Renal cortical epithelial cell (primary cell): Measurements from ENCODE around the gene RXRA. TPM values are rescaled to one million over a fixed set of nuclear protein-coding genes. Genes with fewer than 3 reads are reported as not detected.
"Not testable (repeated sequence)": the region's sequence is repeated elsewhere in the genome, so short reads cannot be mapped to it uniquely, and the experiment has no call there.

Experiments
- DNase-seq: peaks from one replicate; pipeline ENCODE4 v3.0.0-alpha.2; 2011; ENCODE audit warnings: low read depth
- total RNA-seq: library from RNA; depleted of rRNA; stranded (reverse); fragments of >200 nt; gene quantifications from 2 replicates; pipeline ENCODE4 v1.2.3, GENCODE V29; 2014

RXRA gene
- total RNA-seq, 1 donor from 2014 or later: 26.5 TPM

DNA sequence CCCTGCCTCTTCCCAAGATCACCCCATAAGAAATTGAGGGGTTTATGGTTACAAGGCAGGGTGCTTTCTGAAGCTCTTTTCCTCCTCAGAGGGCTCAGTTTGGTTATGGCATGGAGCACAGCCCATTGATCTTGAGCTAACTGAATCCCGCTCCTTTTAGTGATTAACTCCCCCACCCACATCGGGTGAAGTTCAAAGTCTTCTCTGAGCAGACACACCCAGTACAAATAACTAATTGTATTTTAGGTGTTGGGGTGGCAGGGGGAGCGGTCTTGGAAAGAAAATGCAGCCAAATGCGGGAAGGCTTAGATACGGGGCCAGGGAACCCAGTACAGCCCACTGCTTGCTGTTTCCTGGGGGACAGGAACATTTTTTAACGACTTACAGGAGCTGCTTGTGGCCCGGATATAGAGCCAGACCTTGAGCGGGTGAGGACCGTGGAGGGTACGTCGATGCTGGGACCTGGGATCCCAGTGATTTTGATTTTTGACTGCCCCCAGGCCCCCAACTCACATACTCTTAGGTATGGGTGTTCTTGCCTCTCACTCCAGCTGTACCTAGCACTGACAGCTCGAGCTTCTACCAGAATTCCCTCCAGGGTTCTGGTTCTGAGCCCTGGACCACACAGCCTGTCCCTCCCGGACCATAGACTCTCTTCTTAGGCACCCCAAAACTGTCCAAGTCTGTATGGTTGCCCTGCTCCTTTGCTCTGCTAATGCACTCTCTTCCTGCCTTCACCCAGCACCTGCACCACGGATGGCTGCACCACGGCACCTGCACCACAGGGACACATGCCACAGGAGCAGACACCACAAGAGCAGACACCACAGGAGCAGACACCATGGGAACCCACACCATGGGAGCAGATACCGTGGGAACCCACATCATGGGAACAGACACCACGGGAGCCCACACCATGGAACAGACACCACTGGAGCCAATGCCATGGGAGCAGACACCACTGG, 18.3 kb upstream of the RXRA start:
- DNase-seq: no peak

DNA sequence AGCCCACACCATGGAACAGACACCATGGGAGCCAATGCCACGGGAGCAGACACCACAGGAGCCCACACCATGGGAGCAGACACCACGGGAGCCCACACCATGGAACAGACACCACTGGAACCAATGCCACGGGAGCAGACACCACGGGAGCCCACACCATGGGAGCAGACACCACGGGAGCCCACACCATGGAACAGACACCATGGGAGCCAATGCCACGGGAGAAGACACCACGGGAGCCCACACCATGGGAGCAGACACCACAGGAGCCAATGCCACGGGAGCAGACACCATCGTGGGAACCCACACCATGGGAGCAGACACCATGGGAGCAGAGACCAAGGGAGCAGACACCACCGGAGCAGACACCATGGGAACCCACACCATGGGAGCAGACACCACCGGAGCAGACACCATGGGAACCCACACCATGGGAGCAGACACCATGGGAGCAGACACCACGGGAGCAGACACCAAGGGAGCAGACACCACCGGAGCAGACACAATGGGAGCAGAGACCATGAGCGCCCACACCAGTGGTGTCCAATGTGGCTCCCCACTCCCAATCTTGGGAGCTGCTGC, 17.5 kb upstream of the RXRA start:
- not testable (repeated sequence) for DNase-seq

DNA sequence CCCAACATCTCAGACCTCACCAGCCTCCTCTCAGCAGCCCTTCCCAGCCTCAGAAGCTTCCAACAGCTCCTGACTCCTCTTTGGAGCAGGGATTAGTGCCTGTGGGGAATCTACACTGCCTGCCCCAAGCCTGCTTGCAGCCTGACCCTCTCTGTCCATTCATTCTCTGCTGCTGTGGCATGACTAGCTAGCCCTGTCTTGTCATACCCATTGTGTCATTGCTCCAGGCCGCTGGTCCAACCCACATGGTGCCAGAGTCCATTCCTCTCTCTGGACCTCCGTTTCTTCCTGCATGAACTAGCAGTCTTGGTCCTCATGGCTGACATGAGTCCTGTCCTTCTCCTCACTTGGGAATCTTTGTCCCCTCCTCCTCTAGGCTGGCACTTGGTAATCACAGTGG, 12.8 kb upstream of the RXRA start:
- no peak for DNase-seq

DNA sequence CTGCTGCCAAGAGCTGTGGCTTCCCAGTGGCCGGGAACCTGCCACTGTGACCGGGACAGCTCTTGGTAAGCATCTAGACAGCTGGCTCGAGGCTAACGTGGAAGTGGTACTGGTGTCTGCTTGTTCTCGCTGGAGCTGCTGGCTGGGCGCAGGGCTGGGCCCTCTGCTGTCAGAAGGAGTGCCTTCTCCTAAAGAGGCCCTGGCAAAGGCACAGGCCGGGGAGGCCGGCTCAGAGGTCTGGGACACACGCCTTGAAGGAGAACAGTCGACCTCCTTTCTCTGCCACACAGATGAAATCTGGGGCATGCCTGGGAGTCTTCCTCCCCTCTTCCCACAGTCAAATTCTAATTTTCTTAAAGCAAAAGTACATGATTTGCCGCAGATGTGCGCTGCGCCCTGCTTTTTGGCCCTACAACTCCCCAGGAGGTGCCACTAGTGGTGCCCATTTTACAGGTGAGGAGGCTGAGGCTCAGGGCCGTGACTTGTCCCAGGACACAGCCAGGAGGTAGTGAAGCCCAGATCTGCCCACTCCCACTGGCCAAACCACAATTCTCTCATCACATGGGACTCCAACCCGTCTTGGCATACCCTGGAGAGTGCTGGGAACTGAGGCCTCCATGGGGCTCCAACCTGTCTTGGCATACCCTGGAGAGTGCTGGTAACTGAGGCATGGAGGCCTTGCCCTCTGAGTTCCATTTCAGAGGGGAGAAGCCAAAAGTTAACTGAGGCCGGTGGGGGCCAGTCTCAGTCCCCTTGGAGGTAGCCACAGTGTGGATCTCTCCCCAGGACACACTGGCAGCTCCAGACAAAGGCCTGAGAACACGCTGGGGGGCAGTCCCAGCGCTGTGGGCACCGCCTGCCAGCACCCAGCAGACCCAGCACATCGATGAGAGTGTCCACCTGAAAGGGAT, 12.0 kb upstream of the RXRA start:
- no peak for DNase-seq

DNA sequence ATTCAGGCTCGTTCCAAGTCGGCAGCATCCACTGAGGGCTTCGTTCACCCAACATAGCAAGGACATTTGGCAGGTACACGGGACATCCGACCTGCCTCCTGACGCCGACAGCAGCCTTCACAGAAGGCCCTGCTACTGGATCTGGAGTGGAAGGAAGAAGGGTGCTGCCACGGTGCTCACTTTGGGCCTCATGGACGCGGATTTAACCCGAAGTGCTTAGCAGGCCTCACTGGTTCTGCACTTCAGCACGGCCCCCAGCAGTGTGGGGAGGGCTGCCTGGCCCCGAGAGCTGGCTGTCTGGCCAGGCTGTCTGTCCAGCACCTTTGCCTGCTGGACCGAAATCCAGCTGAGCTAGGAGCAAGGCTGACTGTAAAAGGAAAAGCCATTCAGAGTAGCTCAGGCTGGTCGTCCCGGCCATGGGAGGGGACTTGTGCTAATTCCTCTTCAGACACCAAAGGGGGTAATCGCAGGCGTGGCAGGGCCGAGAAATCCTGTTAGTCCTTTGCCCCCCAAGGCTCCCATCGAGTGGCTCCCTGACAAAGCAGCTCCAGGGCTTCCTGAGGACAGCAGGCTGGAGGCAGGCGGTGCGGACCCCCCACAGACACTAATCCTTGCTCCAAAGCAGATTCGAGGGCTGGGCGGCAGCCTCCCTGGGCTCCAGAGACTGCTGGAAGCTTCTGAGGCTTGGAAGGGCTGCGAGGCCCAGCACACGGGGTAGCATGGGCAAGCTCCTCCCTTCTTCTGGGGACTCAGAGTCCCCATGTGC, 11.1 kb upstream of the RXRA start:
- DNase-seq: no peak

DNA sequence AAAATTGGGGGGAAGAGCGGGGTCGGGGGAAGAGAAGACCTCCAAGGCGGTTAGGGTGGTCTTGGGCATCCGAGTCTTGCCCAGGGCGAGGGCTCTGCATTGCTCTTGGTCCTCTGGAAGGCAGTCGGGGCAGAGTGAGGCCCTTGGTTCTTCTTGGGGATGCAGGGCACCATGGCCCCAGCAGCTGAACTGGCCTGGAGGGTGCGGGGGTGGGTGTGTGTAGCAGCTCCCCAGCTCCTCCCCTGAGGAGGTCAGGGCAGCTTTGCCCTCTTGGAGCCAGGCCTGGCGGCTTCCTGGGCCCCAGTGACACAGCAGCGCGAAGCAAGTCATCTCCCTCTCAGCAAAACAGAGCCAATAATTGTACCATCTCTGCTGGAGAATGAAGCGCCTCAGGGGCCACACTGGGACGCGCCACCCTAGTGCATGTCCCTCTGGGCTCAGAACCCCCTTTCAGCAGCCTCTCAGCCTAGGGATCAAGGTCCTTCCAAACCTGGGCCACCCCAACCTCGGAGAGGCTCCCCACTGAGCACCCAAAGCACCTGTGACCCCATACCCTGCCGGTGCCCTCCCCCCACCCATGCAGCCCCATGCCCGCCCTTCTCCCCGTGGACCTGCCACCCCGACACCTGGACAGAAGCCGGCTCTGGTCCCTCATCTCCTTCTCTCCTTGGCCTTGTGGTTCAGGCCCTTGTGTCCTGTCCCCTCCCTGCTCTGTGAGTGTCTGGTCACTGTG, 10.4 kb upstream of the RXRA start:
- DNase-seq: no peak

DNA sequence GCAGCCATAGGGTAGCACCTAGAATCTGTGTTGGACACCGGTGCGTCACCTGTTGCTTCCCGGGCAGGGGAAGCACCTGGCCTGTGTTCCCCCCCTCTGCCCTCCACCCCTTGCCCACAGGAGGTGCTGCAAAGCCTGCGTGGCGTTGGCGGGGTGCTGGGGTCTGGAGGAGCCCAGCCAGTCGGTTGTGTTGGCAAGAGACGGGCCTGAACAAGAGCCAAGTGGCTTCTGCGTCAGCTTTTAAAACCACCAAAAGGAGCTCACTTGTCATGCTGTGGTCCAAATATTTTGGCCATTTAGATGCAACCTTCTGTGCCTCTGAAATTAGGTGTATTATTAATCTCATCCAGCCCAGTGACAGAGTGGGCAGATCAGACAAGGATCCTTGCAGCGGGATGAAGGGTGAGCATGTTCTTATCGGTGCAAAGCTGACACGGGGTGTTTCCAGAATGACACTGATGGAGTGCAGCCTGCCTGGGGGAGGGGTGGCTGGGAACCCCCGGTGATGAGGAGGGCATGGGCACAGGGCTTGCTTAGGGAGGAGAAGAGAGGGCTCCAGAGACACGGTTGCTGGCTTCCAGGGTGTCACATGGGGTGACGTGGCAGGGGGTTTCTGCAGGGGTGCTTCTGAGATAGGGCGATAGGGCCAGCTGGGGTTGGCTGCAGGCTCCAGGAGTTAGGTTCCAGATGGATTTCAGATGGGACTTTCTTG, 9.7 kb upstream of the RXRA start:
- no peak for DNase-seq

DNA sequence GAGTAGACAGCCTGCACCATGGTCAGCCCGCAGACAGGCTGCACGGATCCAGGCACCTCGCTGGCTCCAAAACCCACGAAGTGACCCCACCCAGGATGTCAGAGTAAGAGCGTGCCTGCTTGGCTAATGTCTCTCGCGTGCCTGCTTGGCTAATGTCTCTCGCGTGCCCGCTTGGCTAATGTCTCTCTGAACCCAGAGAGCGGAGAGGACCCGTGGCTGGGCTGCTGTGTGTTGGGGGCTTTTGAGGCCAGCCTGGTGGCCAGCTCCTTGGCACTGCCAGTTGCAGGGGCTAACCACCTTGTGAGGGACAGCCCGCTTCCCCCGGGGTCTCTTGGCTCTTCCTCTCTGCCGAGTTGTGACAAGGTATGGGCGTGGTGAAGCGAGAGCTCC, 8.9 kb upstream of the RXRA start:
- DNase-seq: no peak

DNA sequence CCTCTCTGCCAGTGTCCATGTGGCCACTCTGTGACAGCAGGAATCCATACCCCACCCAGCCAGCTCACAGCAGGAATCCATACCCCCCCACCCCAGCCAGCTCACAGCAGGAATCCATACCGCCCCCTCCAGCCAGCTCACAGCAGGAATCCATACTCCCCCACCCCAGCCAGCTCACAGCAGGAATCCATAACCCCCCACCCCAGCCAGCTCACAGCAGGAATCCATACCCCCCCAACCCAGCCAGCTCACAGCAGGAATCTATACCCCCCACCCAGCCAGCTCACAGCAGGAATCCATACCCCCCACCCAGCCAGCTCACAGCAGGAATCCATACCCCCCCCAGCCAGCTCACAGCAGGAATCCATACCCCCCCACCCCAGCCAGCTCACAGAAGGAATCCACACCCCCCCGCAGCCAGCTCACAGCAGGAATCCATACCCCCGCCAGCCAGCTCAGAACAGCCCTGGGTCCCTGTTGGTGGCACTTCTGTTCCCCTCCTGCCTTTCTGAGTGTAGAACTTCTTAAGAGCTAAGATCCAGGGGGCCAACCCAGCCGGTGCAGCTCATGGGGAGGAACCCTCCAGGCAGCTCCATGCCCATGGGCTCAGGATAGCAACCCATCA, 8.4 kb upstream of the RXRA start:
- DNase-seq: no peak

DNA sequence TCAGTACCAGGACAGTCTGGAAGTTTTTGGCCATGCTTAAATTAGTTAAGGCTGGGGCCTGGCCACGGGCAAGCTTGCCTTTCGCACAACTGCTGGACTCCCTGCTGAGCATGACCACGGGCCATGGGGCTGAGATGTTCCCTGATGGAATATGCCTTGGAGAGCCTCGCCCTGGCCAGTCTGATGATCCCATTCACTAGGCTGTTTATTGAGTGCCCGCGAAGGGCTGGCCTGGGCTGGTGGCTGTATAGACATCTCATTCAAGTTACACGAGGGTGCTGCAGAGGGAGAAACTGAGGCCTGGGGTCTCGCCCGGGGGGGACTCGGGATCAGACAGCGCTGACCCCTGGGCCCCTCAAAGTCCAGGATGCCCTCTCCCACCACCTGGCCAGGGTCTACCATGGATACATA, 7.8 kb upstream of the RXRA start:
- no peak for DNase-seq

DNA sequence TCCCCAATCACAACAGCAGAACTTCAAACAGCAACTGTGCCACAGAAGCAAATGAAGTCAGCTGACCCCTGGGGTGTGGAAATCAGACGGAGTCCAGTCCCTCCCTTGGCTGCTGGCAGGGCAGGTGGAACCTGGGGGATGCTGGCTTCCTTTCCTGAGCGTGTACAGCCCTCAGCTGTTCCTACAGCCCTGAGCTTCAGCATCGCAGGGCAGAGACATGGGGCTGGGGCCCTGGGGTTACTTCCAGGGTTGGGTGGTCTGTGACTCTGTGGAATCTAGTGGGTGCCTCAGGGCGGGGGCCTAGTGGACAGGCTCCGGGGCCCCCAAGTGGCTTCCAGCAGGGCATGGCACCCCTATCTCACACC, 7.3 kb upstream of the RXRA start:
- no peak for DNase-seq

DNA sequence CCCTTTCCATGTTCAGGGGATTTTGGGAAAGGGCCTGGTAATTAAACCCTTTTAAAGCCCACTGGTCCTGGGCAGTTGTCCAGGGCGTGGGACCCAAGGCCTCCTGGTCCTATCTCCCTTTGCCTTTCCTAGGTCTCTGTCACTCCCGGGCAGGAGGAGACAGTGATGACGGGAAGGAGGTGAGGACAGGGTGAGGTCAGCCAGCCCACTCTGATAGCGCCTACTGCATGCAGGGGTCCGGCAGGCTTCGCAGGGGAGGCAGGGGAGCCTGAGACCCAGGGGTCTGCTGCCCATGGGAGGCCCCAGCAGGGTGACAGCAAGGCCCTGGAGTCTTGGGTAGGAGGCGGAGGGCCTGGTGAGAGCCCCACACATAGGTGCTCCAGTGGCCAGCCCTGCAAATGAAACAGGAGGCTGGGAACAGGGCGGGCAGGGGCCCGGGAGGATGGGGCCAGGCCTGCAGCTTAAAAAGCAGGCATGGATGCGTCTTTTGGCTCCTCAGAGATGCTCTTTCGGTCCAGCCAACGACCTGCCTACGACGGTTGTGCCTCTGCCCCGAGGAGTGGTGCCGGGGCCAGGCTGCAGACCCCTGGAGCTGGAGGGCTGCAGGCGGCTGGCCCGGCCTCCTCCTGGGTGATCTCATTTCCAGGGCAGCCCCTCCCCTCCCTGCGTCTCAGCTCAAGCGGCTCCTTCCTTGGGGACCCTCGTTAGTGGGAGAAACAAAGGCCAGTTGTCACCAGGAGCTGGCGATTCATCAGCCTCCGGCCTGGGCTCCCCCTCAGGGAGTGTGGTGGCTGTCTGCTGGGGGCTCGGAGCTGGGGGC, 6.7 kb upstream of the RXRA start:
- no peak for DNase-seq

DNA sequence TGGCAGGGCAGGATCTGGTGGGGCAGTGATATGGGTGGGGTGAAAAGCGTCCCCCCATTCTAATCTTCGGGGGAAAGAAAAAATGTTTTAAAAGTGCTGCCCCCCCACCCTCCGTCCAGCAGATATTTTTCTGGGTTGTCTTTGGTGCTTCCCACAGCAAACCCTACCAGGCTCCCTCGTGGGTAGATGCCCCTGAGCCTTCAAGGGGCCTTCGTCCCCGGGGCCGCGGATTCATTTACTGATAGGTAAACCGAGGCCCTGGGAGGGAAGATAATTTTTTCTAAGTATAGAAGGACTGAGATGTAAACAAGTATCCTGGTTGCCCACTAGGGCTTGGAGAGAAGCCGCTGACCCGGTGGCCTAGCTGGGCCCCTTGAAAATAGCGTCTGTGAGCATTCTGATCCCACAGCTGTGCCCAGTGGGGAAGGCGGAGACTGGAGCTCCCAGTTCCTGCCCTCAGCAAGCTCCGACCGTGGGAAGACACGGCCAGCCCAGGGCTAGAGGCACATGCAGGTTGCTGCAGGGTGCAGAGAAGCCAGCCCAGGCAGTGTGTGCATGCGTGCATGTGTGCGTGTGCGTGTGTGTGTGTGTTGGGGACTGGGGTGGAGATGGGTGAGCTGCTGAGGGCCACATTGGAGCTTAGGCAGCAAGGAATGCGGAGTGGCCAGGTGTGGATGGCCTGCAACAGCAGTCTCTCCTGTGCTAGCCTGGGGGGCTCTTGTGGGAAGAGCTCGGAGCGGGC, 6.0 kb upstream of the RXRA start:
- DNase-seq: no peak

DNA sequence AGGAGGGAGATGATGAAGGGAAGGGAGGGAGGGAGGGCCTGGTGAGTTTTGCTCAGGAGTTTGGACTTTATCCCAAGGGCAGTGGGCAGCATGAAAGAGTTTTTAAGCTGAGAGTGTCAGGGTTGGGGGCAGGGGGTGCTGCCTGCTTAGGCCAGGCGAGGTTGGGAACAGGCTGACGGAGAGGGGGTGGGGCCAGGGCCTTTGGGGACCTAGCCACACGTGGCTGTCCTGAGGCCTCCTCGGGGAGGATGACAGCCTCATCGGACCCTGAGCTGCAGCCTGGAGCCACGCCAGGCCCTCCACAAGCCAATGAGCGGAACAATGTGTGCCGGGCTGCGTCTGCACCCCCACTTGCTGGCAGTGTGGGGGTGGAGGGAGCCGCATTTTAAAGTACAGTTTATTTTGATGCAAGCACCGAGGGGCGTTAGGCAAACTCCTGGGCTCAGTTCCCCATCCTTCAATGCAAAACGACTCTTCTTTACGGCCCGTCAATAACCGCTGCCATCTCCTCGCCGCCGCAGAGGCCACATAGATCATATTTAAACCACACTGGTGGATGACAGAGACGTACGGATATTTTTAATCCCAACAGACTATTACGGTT, 5.3 kb upstream of the RXRA start:
- DNase-seq: no peak

DNA sequence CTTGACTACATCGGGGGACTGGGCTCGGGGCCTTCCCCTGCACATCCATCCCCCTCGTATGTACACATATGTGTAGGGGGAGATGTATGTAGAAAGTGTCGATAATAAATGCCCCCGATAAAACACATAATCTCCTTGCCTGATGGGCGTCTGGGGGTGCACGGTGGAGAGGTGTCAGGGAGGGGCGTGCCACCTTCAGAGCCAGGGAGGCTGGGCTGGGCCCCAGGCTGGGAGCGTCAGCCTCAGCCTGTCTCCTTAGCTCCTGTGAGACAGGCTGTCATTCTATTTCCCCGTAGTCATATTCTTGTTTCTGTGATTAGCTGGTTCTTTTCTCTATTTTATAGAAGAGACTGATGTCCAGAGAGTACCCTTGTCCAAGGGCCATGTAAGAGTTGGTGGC, 4.7 kb upstream of the RXRA start:
- no peak for DNase-seq

DNA sequence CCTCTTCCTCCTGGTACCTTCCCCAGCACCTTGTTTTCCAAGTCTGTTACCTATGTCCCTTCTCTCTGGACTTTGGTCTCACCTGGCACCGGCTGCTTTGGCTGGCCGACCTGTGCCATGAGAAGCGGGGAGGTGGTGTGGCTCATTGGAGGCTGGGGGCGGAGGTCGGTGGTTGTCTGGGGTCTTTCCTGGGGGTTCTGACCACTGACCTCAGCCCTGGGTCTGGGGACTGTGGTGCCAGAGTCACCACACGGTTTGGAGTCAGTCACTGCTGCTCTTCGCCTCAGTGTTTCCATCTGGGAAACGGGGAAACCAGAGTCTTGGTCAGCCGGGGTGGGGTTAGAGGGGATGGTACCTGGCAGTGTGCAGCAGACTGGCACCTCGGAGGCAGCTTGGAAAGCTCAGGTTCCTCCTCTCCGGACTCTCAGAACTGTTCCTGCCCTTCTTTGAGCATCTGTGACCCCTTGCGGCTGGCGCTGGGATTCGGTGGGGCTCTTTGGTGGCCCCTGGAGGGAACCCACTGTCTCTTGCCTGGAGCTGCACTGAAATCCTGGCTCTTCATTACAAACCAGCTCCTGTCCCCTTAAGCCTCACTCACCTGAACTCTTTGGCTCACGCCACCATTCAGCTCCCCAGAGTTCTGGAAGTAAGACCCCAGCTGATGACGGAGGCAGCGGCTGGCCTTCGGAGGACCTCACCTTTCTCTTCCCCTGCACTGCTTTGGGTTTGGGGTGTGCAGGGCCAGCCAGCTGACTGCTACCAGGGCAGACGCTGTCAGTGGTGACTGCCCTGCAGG, 4.1 kb upstream of the RXRA start:
- DNase-seq: no peak

DNA sequence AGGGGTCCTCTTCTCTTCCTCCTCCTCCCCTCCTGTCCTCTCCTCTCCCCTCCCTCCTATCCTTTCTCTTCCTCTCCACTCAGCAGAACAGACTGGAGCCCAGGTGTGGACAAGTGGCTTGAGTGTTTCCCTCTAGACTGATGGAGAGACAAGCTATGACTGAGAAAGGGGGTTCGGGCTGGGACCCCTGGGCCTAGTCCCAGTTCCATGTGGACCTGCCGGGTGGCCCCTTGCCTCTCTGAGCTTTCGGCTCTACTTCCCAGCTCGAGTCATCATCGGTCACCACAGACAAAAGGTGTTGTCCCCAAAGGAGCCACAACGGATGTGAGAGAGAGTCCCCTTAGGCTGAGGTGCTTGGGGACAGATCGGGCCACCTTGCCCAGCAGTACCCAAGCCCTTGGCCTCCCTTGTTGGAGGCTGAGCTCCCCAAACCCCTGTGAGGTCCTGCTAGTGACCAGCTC, 3.4 kb upstream of the RXRA start:
- DNase-seq: no peak
